Adrenal gland (tissue), 12 donors: ENCODE results near the gene INSL4. TPM values are rescaled to one million over a fixed set of nuclear protein-coding genes. Genes with fewer than 3 reads are reported as not detected.

Source experiments
- DNase-seq, 7 donors: peaks; one replicate each; pipeline ENCODE4 v3.0.0-alpha.2; 2019 to 2020
- H3K27ac ChIP-seq, 5 donors: fragments of 200-600 bp; sonication (generic) in 4 of 5; 1 replicate in 3 of 5; 2 replicates in 2 of 5; pipeline versions ENCODE4 v1.5.1 to v1.8.0; 2016 to 2020; ENCODE audit warnings: mild to moderate bottlenecking in 1 of 5
- H3K27me3 ChIP-seq: fragments of 200-600 bp; 2 replicates; pipeline ENCODE4 v1.8.0; 2021
- H3K36me3 ChIP-seq, 2 donors: fragments of 200-600 bp; replicated peaks in 1 of 2; 1 replicate in 1 of 2; 2 replicates in 1 of 2; pipeline versions ENCODE4 v1.5.1 to v1.8.0; 2018 to 2022
- H3K4me1 ChIP-seq, 2 donors: fragments of 200-600 bp; replicated peaks in 1 of 2; 1 replicate in 1 of 2; 2 replicates in 1 of 2; pipeline versions ENCODE4 v1.5.1 to v1.8.0; 2018 to 2021
- H3K4me3 ChIP-seq, 4 donors: fragments of 200-600 bp; sonication (generic) in 3 of 4; one replicate each; pipeline ENCODE4 v1.5.1; 2016 to 2018
- H3K9me3 ChIP-seq, 3 donors: fragments of 200-600 bp; sonication (generic) in 1 of 3; replicated peaks in 1 of 3; 1 replicate in 2 of 3; 2 replicates in 1 of 3; pipeline versions ENCODE4 v1.5.1 to v1.8.0; 2016 to 2021
- POLR2A ChIP-seq, 2 donors: fragments of 450-650 bp; IDR thresholded peaks; one replicate each; pipeline ENCODE4 v1.6.1; 2017; ENCODE audit warnings: antibody characterized with exemption in 2 of 2, mild to moderate bottlenecking in 2 of 2, moderate library complexity in 1 of 2
- WGBS, 4 donors: extraction: QIAGEN DNeasy Blood & Tissue Kit in 2 of 4; methylation state at CpG; one replicate each; pipeline versions ENCODE4 v1.1.5 to v1.1.7; 2013 to 2017; 5-methylcytosine and 5-hydroxymethylcytosine counted together
- intact Hi-C, 2 donors: fragments of 100-400 bp; cut with DNase I; formaldehyde crosslinking; loops; one replicate each; pipeline versions ENCODE4 v1.14.1 to v1.15.0; 2022 to 2023
- polyA plus RNA-seq, 3 donors: library from polyadenylated mRNA; stranded (reverse); fragments of 200-250 nt in 2 of 3; fragments of 350-450 nt in 1 of 3; fragmentation: Illumina TruSeq in 1 of 3; extraction: RNeasy Lipid Tissue Mini Kit (QIAGEN cat#74804) in 1 of 3; gene quantifications; one replicate each; pipeline ENCODE4 v1.2.3, GENCODE V29; 2013 to 2014
- total RNA-seq, 9 donors: library from RNA; depleted of rRNA in 4 of 9; stranded (reverse); fragments of >200 nt in 4 of 9; fragments of 120-200 nt in 1 of 9; fragmentation: NEBNext Ultra II Directional in 1 of 9; extraction: Animal tissue kit (Norgen Biotek cat#: 25700) in 1 of 9; gene quantifications; one replicate each; pipeline versions ENCODE4 v1.1.0 to v1.2.4, GENCODE V29; 2013 to 2023
- TF ChIP-seq, protein P1 (sequence below), 6 experiments: fragments of 450-650 bp in 4 of 6; fragments of 200-600 bp in 2 of 6; sonication (generic) in 1 of 6; IDR thresholded peaks; 1 replicate in 5 of 6; 2 replicates in 1 of 6; pipeline versions ENCODE4 v1.5.1 to v1.8.0; 2016 to 2021; ENCODE audit warnings: antibody characterized with exemption in 6 of 6, mild to moderate bottlenecking in 2 of 6, moderate library complexity in 1 of 6
- donor health status: healthy with polysubstance abuse.
- donor health status: Bipolar disorder and iron deficiency.
- donor health status: DM: yes; HTN: yes; CAD: no.
- donor health status: DM: no; HTN: no; CAD: no.
- donor health status: DM: no; HTN: no; CAD: no.
- donor health status: DM: yes; HTN: yes; CAD: no.

INSL4 gene
- total and polyA plus RNA-seq, 12 donors, result not detected

GRCh38 chr9:5205071-5205470 lies 26.1 kb upstream of the INSL4 start:
- Histone ChIP-seq H3K27me3 (no peaks in the 10 kb centered on the region), H3K9me3 (no peaks in the 10 kb centered on the region), H3K4me1 (no peaks in the 10 kb centered on the region), H3K36me3 (no peaks in the 10 kb centered on the region), H3K27ac (no peak overlapping the region), H3K4me3 (no peak overlapping the region)
- intact Hi-C loops, result no loop called here
- TF ChIP-seq POLR2A (IDR thresholded peaks at IDR 0.05), result no peak
- TF ChIP-seq, protein P1, sequence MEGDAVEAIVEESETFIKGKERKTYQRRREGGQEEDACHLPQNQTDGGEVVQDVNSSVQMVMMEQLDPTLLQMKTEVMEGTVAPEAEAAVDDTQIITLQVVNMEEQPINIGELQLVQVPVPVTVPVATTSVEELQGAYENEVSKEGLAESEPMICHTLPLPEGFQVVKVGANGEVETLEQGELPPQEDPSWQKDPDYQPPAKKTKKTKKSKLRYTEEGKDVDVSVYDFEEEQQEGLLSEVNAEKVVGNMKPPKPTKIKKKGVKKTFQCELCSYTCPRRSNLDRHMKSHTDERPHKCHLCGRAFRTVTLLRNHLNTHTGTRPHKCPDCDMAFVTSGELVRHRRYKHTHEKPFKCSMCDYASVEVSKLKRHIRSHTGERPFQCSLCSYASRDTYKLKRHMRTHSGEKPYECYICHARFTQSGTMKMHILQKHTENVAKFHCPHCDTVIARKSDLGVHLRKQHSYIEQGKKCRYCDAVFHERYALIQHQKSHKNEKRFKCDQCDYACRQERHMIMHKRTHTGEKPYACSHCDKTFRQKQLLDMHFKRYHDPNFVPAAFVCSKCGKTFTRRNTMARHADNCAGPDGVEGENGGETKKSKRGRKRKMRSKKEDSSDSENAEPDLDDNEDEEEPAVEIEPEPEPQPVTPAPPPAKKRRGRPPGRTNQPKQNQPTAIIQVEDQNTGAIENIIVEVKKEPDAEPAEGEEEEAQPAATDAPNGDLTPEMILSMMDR (IDR thresholded peaks at IDR 0.05), result no peak
- no peak for DNase-seq

- no peak for TF ChIP-seq POLR2A (IDR thresholded peaks at IDR 0.05)
- H3K27ac ChIP-seq, result no peak overlapping the region
- no peak for DNase-seq
- H3K9me3 ChIP-seq, result no peaks in the 10 kb centered on the region
- 79 to 86% (median 84%) methylated on average over 10 of the region's 10 CpGs for WGBS, 4 donors
- no peaks in the 10 kb centered on the region for H3K27me3 ChIP-seq
- H3K4me3 ChIP-seq, result no peak overlapping the region
- no peaks in the 10 kb centered on the region for H3K36me3 ChIP-seq
- intact Hi-C loops, result no loop called here
- no peaks in the 10 kb centered on the region for H3K4me1 ChIP-seq
Observed at GRCh38 chr9:5230554-5230953, 665 bp upstream of the INSL4 start.

DNA sequence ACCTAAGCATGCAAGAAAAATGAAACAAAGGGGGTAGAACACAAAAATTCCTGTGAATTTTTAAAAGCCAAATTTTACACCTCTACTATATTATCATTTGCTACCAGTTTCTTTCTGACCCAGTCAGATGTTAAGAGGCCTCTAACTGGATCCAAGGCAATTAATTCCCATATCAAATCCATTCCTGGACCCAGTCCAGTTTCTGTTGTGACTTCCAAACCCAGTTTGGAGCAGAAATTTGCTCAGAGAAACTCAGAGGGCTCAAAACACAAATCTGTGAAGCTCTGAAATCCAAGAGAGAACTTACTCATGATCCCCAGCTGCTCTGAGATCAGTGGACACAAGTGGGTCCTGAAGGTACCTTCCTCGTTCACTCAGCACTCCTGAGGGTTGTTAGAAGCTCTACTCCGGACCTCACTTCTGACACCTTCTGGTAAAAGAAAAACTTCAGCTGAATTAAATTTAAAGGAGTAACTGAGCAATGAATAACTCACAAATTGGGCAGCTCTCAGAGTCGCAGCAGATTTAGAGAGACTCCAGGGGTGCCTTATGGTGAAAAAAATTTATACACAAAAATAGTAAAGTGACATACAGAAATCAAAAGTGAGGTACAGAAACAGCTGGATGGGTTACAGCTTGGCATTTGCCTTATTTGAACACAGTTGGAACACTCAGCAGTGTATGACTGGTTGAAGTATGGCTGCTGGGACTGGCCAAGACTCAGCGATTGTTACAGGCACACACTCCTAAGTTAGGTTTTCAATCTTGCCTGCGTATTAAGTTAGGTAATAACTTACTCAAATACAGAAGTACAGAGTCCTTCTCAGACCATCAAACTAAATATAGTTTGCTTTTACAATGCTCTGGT lies 32.4 kb downstream of the INSL4 start:
- H3K27ac ChIP-seq, result no peak overlapping the region
- H3K4me3 ChIP-seq, result no peak overlapping the region
- WGBS, 4 donors, result 35 to 52% (median 48%) methylated on average over 5 of the region's 5 CpGs
- DNase-seq, result no peak
- TF ChIP-seq, protein P1 (IDR thresholded peaks at IDR 0.05), result no peak
- no peaks in the 10 kb centered on the region for H3K27me3 ChIP-seq
- no peaks in the 10 kb centered on the region for H3K4me1 ChIP-seq
- H3K9me3 ChIP-seq, result no peaks in the 10 kb centered on the region
- H3K36me3 ChIP-seq, result no peaks in the 10 kb centered on the region
- intact Hi-C loops, result no loop called here

GRCh38 chr9:5264219-5264595 lies 33.0 kb downstream of the INSL4 start:
- Histone ChIP-seq H3K27me3 (no peaks in the 10 kb centered on the region), H3K4me1 (no peaks in the 10 kb centered on the region), H3K36me3 (no peaks in the 10 kb centered on the region), H3K9me3 (no peaks in the 10 kb centered on the region), H3K27ac (no peak overlapping the region), H3K4me3 (no peak overlapping the region)
- intact Hi-C loops, result no loop called here
- TF ChIP-seq POLR2A (IDR thresholded peaks at IDR 0.05), result no peak
- TF ChIP-seq, protein P1 (IDR thresholded peaks at IDR 0.05), result no peak
- DNase-seq, result no peak

- intact Hi-C loops, result no loop called here
- WGBS, 4 donors, result 0 to 79% (median 56%) methylated on average over 1 of the region's 1 CpG
- no peak for TF ChIP-seq POLR2A (IDR thresholded peaks at IDR 0.05)
- TF ChIP-seq, protein P1 (IDR thresholded peaks at IDR 0.05), result no peak
- Histone ChIP-seq H3K36me3 (no peaks in the 10 kb centered on the region), H3K4me3 (no peak overlapping the region), H3K4me1 (no peaks in the 10 kb centered on the region), H3K27me3 (no peaks in the 10 kb centered on the region), H3K27ac (no peak overlapping the region), H3K9me3 (no peaks in the 10 kb centered on the region)
- no peak for DNase-seq
Observed at GRCh38 chr9:5265939-5266338, 34.7 kb downstream of the INSL4 start.
